Effector memory CD4-positive, alpha-beta T cell (primary cell): ENCODE results near the gene SAMD4B.

Experiments
- DNase-seq, 3 donors: peaks; one replicate each; pipeline ENCODE4 v3.0.0-alpha.2; 2020
- H3K27ac ChIP-seq: 2 replicates; pipeline ENCODE4 v1.7.0; 2013; ENCODE audit warnings: mild to moderate bottlenecking, low read length, moderate library complexity; ENCODE audit not compliant: insufficient read depth, poor library complexity, severe bottlenecking
- H3K27me3 ChIP-seq: replicated peaks from 2 replicates; pipeline ENCODE4 v1.7.0; 2013; ENCODE audit warnings: mild to moderate bottlenecking, low read length; ENCODE audit not compliant: insufficient read depth, control insufficient read depth, poor library complexity, severe bottlenecking
- H3K36me3 ChIP-seq: 2 replicates; pipeline ENCODE4 v1.7.0; 2013; ENCODE audit warnings: mild to moderate bottlenecking, low read length, moderate library complexity; ENCODE audit not compliant: control insufficient read depth, insufficient read depth
- H3K4me1 ChIP-seq: 2 replicates; pipeline ENCODE4 v1.7.0; 2013; ENCODE audit warnings: low read length, mild to moderate bottlenecking; ENCODE audit not compliant: control insufficient read depth, insufficient read depth, poor library complexity, severe bottlenecking
- H3K4me3 ChIP-seq: 2 replicates; pipeline ENCODE4 v1.7.0; 2013; ENCODE audit warnings: low read length, low read depth, mild to moderate bottlenecking; ENCODE audit not compliant: insufficient read depth, poor library complexity, severe bottlenecking
- H3K9me3 ChIP-seq: 2 replicates; pipeline ENCODE4 v1.7.0; 2013; ENCODE audit warnings: mild to moderate bottlenecking, low read length, moderate library complexity; ENCODE audit not compliant: control insufficient read depth

SAMD4B gene

GRCh38 chr19:39401549-39402345 lies 59.5 kb downstream of the SAMD4B start:
- Histone ChIP-seq H3K9me3 (no peaks in the 10 kb centered on the region), H3K36me3 (peaks cover under 1% of the 10 kb centered on the region), H3K4me1 (peaks cover 69% of the 10 kb centered on the region), H3K4me3 (no peak overlapping the region), H3K27ac (peak overlapping the region; percentile 100), H3K27me3 (no peaks in the 10 kb centered on the region)
- DNase-seq, result peak; percentile 86 to 93 (median 92)

- no peaks in the 10 kb centered on the region for H3K9me3 ChIP-seq
- DNase-seq, result peak; percentile 81 to 88 (median 85)
- H3K27me3 ChIP-seq, result no peaks in the 10 kb centered on the region
- H3K4me1 ChIP-seq, result peaks cover 69% of the 10 kb centered on the region
- peak overlapping the region; percentile 60 for H3K4me3 ChIP-seq
- H3K27ac ChIP-seq, result peak overlapping the region; percentile 100
- H3K36me3 ChIP-seq, result peaks cover 9% of the 10 kb centered on the region
Measured at GRCh38 chr19:39402346-39403300, 60.4 kb downstream of the SAMD4B start.

- Histone ChIP-seq H3K4me1 (peaks cover 59% of the 10 kb centered on the region), H3K36me3 (peaks cover 19% of the 10 kb centered on the region), H3K27ac (peak overlapping the region; percentile 100), H3K27me3 (no peaks in the 10 kb centered on the region), H3K4me3 (peak overlapping the region; percentile 60), H3K9me3 (no peaks in the 10 kb centered on the region)
- peak; percentile 97 to 98 (median 98) for DNase-seq
Measured at GRCh38 chr19:39403331-39404312, 61.4 kb downstream of the SAMD4B start.

GRCh38 chr19:39405261-39405957 lies 63.2 kb downstream of the SAMD4B start:
- H3K9me3 ChIP-seq, result no peaks in the 10 kb centered on the region
- peaks cover 22% of the 10 kb centered on the region for H3K36me3 ChIP-seq
- H3K4me3 ChIP-seq, result peak overlapping the region; percentile 99
- peak overlapping the region; percentile 100 for H3K27ac ChIP-seq
- DNase-seq, result no peak
- no peaks in the 10 kb centered on the region for H3K27me3 ChIP-seq
- peaks cover 54% of the 10 kb centered on the region for H3K4me1 ChIP-seq

- H3K4me1 ChIP-seq, result peaks cover 54% of the 10 kb centered on the region
- no peaks in the 10 kb centered on the region for H3K9me3 ChIP-seq
- peak; percentile 75 to 87 (median 78) for DNase-seq
- H3K4me3 ChIP-seq, result peak overlapping the region; percentile 99
- H3K27me3 ChIP-seq, result no peaks in the 10 kb centered on the region
- H3K36me3 ChIP-seq, result peaks cover 22% of the 10 kb centered on the region
- peak overlapping the region; percentile 100 for H3K27ac ChIP-seq
Measured at GRCh38 chr19:39405958-39406655, 63.9 kb downstream of the SAMD4B start.

- Histone ChIP-seq H3K36me3 (peaks cover 22% of the 10 kb centered on the region), H3K4me1 (peaks cover 55% of the 10 kb centered on the region), H3K27me3 (no peaks in the 10 kb centered on the region), H3K9me3 (no peaks in the 10 kb centered on the region), H3K27ac (peak within 1 kb of the TSS; percentile 100), H3K4me3 (peak within 1 kb of the TSS; percentile 99)
- peak; percentile 83 to 91 (median 86) for DNase-seq
Measured at GRCh38 chr19:39406656-39407409, 64.6 kb downstream of the SAMD4B start, which contains the start of gene ZFP36. TSS of gene ZFP36 (plus strand) at chr19:39406847. CDS start at chr19:39406905, 58 bp downstream.

GRCh38 chr19:39407410-39407659 lies 65.1 kb downstream of the SAMD4B start:
- H3K9me3 ChIP-seq, result no peaks in the 10 kb centered on the region
- peaks cover 50% of the 10 kb centered on the region for H3K4me1 ChIP-seq
- H3K36me3 ChIP-seq, result peaks cover 22% of the 10 kb centered on the region
- H3K27ac ChIP-seq, result peak overlapping the region; percentile 100
- peak in 1 of 3 donors; percentile 54 for DNase-seq
- H3K4me3 ChIP-seq, result peak overlapping the region; percentile 99
- H3K27me3 ChIP-seq, result no peaks in the 10 kb centered on the region

- H3K4me3 ChIP-seq, result peak overlapping the region; percentile 99
- H3K27ac ChIP-seq, result peak overlapping the region; percentile 100
- H3K27me3 ChIP-seq, result no peaks in the 10 kb centered on the region
- DNase-seq, result peak in 2 of 3 donors; percentile 44 to 68
- H3K4me1 ChIP-seq, result peaks cover 46% of the 10 kb centered on the region
- no peaks in the 10 kb centered on the region for H3K9me3 ChIP-seq
- peaks cover 22% of the 10 kb centered on the region for H3K36me3 ChIP-seq
Measured at GRCh38 chr19:39407660-39408391, 65.6 kb downstream of the SAMD4B start.
